Epithelial cell of esophagus (primary cell): ENCODE measurements around the gene PARM1.

Source experiments
- DNase-seq: peaks from one replicate; pipeline ENCODE4 v3.0.0; 2010; ENCODE audit warnings: low read depth
- H3K4me3 ChIP-seq: 2 replicates; pipeline ENCODE4 v1.5.1; 2011; ENCODE audit warnings: mild to moderate bottlenecking, low read length, control low read depth
- TF ChIP-seq, protein P1 (sequence below): IDR thresholded peaks from 2 replicates; pipeline ENCODE4 v1.5.1; 2011; ENCODE audit warnings: low read depth, mild to moderate bottlenecking, low read length, control low read depth, inconsistent platforms; ENCODE audit not compliant: insufficient read depth; ENCODE audit errors: missing control alignments

Gene PARM1

DNA sequence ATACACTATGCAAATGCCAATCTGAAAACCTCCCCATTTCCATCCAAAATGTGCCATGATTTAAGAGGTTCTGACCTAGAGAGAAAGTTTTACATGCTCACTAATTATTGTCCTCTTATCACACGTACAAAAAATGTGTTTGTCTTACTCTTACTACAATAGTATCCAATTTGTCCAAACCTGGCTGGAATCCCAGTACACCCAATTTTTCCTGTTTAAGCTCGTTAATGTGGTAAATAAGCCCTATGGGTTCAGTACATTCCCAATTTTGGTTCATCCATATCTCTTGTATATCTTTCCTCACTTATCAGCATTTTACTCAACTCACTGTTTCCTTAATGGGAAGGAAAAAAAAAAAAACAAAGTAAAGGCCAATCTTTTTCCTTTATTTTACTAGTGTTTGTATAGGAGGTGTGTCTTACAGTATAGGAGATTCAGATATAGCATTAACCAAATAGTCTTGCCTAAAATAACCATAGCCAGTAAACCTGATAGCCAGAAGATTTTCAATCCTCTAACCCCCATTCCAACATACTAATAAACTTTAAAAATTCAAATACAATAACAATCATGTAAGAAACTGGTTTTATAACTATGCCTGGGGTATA is 109.8 kb downstream of the PARM1 start:
- TF ChIP-seq, protein P1, sequence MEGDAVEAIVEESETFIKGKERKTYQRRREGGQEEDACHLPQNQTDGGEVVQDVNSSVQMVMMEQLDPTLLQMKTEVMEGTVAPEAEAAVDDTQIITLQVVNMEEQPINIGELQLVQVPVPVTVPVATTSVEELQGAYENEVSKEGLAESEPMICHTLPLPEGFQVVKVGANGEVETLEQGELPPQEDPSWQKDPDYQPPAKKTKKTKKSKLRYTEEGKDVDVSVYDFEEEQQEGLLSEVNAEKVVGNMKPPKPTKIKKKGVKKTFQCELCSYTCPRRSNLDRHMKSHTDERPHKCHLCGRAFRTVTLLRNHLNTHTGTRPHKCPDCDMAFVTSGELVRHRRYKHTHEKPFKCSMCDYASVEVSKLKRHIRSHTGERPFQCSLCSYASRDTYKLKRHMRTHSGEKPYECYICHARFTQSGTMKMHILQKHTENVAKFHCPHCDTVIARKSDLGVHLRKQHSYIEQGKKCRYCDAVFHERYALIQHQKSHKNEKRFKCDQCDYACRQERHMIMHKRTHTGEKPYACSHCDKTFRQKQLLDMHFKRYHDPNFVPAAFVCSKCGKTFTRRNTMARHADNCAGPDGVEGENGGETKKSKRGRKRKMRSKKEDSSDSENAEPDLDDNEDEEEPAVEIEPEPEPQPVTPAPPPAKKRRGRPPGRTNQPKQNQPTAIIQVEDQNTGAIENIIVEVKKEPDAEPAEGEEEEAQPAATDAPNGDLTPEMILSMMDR, result no peak
- DNase-seq, result no peak

DNA sequence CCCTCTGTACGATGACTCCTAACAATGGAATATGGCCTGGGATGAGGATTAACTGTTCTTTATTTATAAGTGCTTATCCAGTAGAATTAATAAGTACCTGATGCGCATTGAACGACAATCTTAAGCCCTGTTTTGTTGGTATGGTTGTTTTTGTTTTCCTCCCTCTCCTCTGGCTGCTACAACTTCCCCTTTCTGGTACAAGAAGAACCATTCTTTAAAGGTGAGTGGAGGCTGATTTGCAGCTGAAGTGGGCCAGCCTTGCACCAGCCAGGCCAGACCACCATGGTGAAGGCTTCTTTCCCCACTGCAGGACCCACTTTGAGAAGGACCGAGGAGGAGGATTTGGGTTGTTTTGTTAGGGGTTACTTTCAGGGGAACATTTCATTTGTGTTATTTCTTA is 113.3 kb downstream of the PARM1 start:
- DNase-seq, result no peak
- no peak overlapping the region for H3K4me3 ChIP-seq
- TF ChIP-seq, protein P1, result no peak

More for the DNA sequence above, 109.8 kb downstream of the PARM1 start:
- no peak overlapping the region for H3K4me3 ChIP-seq

DNA sequence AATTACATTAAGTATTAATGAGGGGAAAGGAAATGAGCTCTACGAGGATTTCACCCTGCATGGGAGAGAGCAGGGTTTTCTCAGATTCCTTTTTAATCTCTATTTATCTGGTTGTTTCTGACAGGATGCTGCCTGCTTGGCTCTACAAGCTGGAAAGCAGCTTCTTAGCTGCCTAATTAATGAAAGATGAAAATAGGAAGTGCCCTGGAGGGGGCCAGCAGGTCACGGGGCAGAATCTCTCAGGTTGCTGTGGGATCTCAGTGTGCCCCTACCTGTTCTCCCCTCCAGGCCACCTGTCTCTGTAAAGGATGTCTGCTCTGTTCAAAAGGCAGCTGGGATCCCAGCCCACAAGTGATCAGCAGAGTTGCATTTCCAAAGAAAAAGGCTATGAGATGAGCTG is 113.7 kb downstream of the PARM1 start:
- H3K4me3 ChIP-seq, result no peak overlapping the region
- TF ChIP-seq, protein P1, result no peak
- DNase-seq, result no peak

DNA sequence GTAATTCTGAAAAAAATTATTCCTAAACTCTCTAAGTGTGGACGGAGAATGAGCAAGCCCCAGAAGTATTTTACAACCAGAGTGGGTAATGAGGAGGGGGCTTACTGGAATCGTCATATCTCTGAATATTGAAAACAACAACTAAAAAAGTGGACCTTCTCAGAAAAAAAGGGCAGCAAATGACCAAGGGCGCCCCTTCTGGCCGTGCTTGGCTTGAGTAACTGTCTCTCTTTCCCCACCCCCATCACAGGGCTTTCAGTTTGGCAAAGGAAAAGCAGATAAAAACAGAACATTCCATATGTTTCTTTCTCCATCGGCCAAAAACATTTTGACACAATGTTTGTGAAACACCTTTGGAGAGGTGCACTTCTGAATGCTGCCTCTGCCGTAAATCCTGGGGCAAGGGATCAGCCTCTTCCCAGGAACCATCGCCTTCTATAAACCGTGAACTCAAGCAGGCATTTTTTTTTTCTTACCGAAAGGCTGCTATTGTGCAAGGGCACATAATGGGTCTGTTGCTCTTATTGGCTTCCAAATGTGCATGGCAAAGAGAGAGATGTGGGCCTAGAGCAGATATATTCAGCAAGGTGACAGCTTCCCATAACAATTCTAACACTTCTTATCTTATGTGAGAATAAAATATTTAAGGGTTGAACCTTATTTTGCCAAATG is 115.4 kb downstream of the PARM1 start:
- no peak for DNase-seq
- H3K4me3 ChIP-seq, result no peak overlapping the region
- TF ChIP-seq, protein P1, result no peak

DNA sequence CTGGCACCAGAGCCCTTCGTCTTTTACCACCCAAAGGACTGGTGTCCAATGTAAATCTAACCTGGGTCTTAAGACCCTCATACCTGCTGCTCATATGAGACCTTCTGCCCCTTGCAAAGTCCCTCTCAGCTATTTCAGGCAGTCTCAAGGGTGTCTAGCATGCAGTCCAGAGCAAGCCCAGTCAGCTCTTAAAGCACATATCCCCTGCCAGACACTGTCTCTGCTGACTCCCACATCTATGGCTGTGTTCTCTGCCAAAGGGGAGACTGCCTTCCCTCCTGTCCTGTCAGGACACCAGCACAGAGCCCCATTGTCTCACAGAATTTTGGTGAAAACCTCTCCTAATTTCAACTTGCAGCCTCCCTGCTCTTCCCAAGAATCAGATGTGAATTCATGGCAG is 118.5 kb downstream of the PARM1 start:
- H3K4me3 ChIP-seq, result no peak overlapping the region
- TF ChIP-seq, protein P1, result no peak
- DNase-seq, result no peak

DNA sequence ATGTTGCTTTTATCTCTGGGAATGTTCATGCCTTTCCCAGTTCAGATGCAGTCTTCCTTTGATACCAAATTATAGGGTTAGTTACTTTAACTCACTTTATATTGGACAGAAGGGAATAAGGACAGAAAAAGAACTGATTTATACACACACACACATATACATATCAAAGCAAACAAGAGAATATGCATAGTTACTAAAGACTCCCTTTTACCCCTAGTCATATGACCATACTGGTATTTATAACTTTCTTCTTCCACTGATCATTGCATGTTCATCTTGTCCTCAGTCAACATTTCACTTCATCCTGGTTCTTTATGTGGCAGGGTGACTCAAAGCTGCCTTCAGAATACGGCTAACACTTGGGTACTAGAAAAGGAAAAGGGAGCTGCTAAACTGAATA is 120.4 kb downstream of the PARM1 start:
- no peak for DNase-seq
- TF ChIP-seq, protein P1, result no peak
- H3K4me3 ChIP-seq, result no peak overlapping the region

DNA sequence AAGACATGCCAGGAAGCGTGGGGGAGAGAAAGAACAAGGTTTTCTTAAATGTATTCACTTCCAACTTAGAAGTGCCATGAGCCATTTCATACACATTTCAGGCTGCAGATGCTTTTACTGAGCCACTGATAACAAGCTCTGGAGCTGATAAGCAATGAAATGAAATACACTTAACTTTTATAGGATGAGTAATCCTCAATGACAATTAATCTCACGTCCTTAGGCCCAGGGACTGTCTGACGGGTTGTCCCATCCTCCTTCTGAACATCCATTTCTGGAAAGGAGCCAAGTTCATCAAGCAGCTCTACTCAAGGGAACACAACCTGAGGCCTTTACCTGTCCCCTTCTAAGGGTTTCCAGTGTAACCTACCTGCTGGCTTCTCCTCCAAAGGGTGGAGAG is 121.2 kb downstream of the PARM1 start:
- DNase-seq, result no peak
- TF ChIP-seq, protein P1, result no peak
- no peak overlapping the region for H3K4me3 ChIP-seq
